OCI-M2 (cell line): ENCODE measurements around the gene ZNF91.
"Not testable (repeated sequence)": the region's sequence is repeated elsewhere in the genome, so short reads cannot be mapped to it uniquely, and the experiment has no call there.

Experiments
- DNase-seq: peaks from one replicate; lab custom pipeline; 2025; ENCODE audit not compliant: unreplicated experiment; lab: John Stamatoyannopoulos, UW

ZNF91 gene

DNA sequence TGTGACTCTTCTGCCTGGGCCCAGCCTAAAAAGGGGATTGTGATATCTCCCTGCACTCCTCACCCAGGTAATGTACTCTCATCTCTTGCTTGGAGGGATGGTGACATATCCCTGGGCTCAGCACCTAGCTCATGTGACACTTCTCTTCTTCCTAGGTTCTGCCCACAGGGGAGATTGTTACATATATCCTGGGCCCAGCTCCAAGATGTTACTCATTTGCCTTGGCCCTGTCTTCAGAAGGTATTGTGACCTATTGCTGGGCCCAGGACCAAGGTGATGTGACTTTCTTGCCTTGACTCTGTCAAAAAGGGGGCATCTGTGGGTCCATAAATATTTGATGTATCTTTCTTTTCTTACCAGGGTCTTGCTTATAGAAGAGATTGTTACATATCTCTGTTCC, 73.9 kb downstream of the ZNF91 start:
- not testable (repeated sequence) for DNase-seq

DNA sequence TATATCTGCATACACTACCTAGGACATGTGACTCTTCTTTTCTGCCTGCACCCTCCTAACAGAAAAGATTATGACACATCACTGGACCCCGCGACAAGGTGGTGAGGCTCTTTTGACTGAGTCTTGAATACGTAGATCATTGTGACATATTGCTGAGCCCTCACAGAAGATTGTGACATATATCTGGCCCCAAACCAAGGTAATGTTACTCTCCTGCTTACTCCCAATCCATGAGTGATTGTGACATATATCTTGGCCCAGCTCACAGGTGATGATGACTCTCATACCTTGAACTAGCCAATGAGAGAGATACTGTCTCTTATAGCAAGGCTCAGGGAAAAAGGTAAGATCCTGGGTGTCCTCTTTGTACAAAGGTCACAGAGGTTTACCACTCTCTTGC, 75.7 kb downstream of the ZNF91 start:
- DNase-seq, result not testable (repeated sequence)

DNA sequence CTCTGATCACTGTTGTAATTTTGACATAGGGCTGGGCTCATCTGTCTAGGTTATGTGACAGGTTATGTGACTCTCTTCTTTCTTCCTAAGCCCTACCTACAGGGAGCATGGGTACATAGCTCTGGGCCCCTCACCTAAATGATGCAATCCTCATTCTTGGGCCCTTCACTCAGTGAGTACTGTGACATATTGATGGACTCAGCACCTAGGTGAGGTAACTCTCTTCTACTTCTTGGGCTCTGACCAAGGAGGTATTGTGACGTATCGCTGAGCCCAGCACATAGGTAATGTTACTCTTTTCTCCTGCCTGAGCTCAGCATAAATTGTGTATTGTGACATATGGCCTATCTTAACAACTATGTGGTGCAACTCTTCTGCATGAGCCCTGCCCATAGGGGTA, 76.3 kb downstream of the ZNF91 start:
- not testable (repeated sequence) for DNase-seq

DNA sequence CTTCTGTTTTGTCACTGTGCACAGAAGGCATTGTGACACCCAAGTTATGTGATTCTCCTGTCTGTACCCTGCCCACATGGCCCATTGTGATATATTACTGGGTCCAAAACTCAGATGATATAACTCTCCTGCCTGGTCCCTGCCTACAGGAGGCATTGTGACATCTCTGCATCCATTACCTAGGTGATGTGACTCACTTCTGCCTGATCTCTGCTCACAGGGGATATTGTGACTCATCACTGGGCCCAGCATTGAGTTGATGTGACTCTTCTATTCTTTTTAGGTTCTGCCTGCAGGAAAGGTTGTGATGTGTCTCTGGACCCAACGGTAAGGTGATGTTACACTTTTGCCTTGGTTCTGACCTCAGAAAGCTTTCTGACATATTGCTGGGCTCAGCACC, 77.1 kb downstream of the ZNF91 start:
- DNase-seq, result no peak

DNA sequence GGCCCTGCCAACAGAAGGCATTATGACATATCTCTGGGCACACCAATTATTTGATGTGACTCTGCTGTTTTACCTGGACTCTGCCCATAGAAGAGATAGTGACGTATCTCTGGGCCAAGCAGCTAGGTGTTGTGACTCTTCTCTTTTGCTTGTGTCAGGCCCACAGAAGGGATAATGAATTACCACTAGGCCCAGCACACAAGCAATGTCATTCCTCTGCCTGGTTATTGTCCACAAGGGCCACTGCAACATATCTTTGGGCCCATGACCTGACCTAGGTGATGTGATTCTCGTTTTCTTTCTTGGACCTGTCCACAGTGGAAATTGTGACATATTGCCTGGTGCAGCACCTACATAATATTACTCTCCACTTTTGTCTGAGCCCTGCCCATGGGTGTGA, 80.0 kb downstream of the ZNF91 start:
- DNase-seq, result no peak

DNA sequence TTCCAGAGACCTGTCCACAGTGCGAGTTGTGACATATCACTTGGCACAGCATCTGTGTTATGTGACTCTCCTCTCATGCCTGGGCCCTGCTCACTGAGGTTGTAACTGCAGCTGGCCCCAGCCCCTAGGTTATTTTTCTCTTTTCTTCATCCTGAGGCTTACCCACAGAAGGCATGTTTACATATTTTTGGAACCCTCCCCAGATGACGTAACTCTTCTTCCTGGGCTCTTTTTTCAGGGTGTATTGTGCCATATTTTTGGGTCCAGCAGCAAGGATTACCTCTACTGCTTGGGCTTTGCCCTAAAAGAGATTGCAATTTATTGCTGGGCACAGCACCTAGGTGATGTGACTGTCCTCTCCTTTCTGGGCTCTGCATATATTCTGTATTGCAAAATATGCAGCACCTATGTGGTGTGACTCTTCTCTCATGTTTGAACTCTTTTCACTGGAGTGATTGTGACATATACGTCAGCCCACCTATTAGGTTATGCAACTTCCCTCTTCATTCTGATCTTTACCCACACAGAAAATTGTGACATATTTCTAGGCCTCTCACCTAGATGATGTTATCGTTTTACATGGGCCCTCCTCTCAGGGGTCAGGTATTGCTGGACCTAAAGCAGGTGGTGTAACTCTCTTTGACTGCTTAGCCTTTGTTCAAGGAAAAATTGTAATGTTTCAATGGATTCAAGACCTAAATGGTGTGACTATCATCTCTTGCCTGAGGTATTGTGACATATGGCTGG, 80.6 kb downstream of the ZNF91 start:
- no peak for DNase-seq

DNA sequence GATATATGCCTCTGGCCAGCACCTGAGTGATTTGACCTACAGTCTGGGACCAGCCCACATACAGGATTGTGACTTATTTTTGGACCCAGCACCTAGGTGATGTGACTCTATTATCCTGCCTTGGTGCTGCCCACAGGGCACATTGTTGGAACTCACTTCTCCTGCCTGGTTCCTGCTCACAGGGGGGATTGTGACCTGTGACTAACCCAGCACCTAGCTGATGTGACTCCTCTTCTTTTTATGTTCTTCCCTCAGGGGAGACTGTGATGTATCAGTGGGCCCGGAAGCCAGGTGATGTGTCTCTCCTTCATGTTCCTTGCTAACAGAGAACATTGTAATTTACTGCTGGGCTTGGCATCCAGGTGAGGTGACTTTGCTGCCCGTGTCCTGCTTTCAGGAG, 82.1 kb downstream of the ZNF91 start:
- no peak for DNase-seq

DNA sequence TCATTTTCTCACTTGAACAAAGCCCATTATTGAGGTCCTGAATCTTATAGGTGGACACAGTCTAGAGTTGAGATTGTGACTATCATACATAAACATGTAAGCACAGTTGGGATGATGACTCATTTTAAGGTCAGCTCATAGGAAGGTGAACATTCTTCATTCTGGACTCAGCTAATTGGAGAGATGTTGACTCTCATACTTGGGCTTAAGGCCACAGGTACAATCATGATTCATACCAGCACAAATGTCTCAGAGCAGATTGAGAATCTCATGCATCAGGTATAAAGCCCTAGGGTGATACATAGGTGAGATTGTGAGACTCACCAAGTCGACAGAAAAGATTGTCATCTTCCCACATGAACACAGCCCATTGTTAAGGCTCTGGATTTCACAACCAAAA, 82.8 kb downstream of the ZNF91 start:
- DNase-seq, result no peak

DNA sequence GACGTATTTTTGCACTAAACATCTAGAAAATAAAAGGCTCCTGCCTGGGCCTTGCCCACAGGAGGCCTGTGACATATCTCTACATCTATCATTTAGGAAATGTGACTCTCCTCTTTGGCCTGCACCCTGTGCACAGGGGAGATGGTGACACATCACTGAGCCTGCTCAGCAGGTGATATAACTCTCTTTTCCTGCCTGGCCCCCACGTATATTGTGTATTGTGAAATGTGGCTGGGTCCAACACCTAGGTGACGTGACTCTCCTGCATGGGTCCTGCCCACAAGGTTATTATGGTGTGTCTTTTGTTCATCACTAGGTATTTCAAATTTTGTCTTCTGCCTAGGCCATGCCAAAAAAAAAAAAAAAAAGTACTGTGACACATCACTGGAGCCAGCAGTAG, 83.7 kb downstream of the ZNF91 start:
- no peak for DNase-seq

DNA sequence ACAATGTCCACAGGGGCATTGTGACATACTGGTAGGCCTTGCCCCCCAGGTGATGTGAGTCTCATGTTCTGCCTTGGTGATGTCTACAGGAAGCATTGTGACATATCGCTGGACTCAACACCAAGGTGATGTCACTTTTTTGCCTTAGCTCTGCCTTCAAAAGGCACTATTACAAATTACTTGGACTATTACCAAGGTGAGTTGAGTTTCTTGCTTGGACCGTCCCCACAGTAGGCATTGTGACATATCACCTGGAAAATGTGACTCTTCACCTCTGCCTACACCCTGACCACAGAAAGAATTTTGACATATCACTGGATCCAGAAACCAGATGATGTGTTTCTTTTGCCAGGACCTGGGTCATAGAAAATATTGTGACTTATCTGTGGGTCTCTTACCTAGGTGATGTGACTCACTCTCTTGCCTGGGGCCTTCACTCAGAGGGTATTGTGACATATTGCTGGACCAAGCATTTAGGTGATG, 84.5 kb downstream of the ZNF91 start:
- no peak for DNase-seq

DNA sequence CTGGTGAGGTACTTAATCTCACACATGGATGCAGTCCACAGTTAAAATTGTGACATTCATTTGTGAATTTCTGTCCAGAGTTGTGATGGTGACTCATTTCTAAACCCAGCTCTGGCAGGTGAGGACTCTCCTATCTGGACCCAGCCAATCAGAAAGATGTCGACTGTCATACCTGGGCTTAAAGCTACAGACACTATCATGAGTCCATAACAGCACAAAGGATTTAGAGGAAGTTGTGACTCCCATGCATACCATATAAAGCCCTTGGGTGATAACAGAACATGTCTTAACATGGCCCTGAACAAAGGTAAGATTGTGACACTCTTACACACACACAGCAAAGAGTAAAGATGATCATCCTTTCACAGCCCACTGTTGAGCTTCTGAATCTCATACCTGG, 85.3 kb downstream of the ZNF91 start:
- DNase-seq, result no peak

DNA sequence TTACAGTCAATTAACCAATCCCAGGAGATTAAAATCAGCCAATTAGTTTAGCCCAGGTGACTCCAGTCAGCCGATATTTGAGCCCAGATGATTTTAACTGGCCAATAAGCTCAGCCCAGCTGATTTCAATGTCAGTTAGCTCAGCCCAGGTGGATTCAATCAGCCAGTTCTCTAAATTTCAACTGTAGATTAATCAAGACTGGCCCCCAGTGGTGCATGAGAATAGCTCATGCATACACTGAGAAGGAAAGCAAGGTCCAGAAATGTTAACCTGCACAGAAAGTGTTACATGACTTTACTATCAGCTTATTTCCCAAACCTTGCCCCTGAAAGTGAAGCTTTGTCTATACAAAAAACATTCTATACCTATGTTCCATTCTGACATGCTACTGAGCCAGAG, 89.7 kb downstream of the ZNF91 start:
- DNase-seq, result no peak

DNA sequence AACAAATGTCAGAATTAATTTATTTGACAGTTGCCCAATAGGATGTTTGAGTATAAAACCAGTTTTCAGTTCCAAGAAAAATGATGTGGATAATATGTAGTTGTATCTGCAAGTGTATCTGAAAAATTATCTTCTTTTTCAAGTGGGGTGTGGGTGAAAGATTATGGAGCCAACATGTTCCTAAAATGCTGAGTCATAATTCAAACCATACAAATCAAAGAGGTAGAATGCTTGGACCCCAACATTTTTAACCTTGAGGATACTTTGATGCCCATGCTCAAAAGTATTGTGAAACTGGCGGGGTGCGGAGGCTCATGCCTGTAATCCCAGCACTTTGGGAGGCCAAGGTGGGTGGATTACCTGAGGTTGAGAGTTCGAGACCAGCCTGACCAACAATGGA, 91.0 kb downstream of the ZNF91 start:
- no peak for DNase-seq

DNA sequence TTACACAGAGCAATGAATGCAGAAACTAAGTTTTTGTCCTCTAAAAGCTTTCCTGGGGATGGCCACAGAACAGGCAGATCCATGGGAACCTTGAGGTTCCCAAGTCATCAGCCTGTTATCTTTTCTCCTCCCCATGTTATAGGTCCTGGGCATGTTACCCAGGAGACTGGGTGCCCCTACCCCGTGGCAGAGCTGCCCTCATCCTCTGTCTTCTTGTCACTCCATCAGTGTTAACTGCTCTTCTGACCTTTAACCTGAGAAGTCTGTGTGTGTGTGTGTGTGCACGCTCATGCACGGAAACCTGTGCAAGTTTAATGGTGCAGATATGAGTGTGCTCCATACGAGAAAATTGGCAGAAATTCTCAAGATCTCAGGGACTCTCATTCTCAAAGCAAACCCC, 101.1 kb downstream of the ZNF91 start:
- DNase-seq, result no peak

DNA sequence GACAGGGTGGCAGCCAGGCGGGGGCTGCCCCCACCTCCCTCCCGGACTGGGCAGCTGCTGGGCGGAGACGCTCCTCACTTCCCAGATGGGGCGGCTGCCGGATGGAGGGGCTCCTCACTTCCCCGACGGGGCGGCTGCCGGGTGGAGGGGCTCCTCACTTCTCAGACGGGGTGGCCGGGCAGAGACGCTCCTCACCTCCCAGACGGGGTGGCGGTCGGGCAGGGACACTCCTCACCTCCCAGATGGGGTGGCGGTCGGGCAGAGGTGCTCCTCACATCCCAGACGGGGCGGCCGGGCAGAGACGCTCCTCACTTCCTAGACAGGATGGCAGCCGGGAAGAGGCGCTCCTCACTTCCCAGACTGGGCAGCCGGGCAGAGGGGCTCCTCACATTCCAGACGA, 105.3 kb downstream of the ZNF91 start:
- not testable (repeated sequence) for DNase-seq
